ENCODE data around the gene SLC22A7. TPM values are rescaled to one million over a fixed set of nuclear protein-coding genes. Genes with fewer than 3 reads are reported as not detected.
A peak's percentile ranks its signal among the peaks of the same experiment; 100 is the strongest.

Gene SLC22A7
- total and polyA plus RNA-seq, 2 experiments from 2014 or later, result 0.31 TPM; not detected in 1

DNA sequence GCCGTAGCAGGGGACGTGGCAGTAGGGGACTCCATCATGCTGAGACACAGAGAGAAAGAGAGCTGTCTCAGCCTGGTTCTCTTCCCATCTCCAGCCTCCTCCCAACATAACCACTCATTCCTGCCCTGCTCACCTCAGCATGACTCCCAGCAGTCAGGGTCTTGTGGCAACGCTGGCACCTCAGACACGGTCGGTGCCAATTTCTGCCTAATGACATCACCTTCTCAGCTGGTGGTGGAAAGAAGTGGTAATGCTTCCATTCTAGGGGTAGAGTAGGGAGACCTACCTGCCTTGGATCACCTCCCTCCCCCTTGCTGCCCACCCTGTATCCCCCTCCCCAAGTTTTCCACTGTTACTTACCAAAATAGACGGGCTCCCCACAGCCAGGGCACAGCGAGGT, 8.0 kb downstream of the SLC22A7 start (continued):
- TF ChIP-seq, protein P1, sequence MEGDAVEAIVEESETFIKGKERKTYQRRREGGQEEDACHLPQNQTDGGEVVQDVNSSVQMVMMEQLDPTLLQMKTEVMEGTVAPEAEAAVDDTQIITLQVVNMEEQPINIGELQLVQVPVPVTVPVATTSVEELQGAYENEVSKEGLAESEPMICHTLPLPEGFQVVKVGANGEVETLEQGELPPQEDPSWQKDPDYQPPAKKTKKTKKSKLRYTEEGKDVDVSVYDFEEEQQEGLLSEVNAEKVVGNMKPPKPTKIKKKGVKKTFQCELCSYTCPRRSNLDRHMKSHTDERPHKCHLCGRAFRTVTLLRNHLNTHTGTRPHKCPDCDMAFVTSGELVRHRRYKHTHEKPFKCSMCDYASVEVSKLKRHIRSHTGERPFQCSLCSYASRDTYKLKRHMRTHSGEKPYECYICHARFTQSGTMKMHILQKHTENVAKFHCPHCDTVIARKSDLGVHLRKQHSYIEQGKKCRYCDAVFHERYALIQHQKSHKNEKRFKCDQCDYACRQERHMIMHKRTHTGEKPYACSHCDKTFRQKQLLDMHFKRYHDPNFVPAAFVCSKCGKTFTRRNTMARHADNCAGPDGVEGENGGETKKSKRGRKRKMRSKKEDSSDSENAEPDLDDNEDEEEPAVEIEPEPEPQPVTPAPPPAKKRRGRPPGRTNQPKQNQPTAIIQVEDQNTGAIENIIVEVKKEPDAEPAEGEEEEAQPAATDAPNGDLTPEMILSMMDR (conservative IDR thresholded peaks at IDR 0.05; ENCODE audit: low read depth in 2 of 2), result no peak
- TF ChIP-seq NANOG (IDR thresholded peaks at IDR 0.05; ENCODE audit: borderline replicate concordance) (no peak), ETS1 (IDR thresholded peaks at IDR 0.05) (no peak)

DNA sequence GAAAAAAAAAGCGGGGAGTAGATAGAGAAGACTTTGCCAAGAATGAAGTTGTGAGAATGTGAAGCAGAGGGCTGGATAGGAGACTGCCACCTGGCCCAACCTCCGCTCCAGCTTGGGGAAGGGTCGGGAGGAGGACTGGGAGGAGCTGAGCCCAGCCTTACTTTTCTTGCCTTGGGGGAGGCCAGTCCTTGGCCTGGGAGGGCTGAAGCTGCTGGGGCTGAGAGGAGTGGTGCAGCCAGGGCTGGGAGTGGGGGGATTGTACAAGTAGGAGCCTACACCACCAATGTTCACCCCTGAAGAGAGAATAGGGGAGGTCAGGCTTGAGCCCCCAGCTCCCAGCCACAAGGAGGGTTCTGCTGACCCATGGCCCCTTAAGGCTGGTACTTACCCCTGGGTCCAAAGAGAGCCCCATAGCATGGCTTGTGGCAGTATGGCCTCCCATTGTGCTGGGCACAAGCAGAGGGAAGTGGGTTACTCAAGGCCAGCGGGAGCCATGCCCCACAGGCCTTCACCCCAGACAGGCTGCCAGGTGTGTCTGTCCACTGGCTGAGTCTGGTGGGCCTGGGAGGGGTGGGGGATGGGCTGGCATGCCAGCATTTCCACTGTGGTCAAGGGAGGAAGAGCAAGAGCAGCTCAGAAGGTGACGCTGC, 9.5 kb downstream of the SLC22A7 start:
- H3K27me3 Mint-ChIP-seq (ENCODE audit: insufficient read depth, low read depth, poor library complexity), result peaks cover 5% of the 10 kb centered on the region
- peak; percentile 2; the same call in 2 of the 3 replicates for ATAC-seq
- H3K4me1 ChIP-seq (ENCODE audit: insufficient read depth), result peaks cover 21% of the 10 kb centered on the region; the same call in 1 of the 2 replicates
- H3K9me2 ChIP-seq (ENCODE audit: insufficient read depth), result no peaks in the 10 kb centered on the region
- H3K4me2 ChIP-seq, result peak overlapping the region; percentile 82
- H3K4me1 Mint-ChIP-seq, result peaks cover 23% of the 10 kb centered on the region
- no peak for DNase-seq (ENCODE audit: low spot score)
- H3K79me2 ChIP-seq (replicated peaks; ENCODE audit: insufficient read depth), result no peaks in the 10 kb centered on the region
- no peaks in the 10 kb centered on the region for H3K36me3 ChIP-seq (ENCODE audit: insufficient read depth)
- H3K9me3 Mint-ChIP-seq, result no peaks in the 10 kb centered on the region
- TF ChIP-seq JUNB (IDR thresholded peaks at IDR 0.05; ENCODE audit: unreplicated experiment) (no peak), EZH2phosphoT487 (IDR thresholded peaks at IDR 0.05; ENCODE audit: unreplicated experiment) (no peak), POLR2AphosphoS5 (IDR thresholded peaks at IDR 0.05; ENCODE audit: low read depth) (no peak), NANOG (IDR thresholded peaks at IDR 0.05; ENCODE audit: borderline replicate concordance) (no peak), ZNF114 (CRISPR knock-in tag; IDR thresholded peaks at IDR 0.05) (no peak)
- TF ChIP-seq, protein P2, sequence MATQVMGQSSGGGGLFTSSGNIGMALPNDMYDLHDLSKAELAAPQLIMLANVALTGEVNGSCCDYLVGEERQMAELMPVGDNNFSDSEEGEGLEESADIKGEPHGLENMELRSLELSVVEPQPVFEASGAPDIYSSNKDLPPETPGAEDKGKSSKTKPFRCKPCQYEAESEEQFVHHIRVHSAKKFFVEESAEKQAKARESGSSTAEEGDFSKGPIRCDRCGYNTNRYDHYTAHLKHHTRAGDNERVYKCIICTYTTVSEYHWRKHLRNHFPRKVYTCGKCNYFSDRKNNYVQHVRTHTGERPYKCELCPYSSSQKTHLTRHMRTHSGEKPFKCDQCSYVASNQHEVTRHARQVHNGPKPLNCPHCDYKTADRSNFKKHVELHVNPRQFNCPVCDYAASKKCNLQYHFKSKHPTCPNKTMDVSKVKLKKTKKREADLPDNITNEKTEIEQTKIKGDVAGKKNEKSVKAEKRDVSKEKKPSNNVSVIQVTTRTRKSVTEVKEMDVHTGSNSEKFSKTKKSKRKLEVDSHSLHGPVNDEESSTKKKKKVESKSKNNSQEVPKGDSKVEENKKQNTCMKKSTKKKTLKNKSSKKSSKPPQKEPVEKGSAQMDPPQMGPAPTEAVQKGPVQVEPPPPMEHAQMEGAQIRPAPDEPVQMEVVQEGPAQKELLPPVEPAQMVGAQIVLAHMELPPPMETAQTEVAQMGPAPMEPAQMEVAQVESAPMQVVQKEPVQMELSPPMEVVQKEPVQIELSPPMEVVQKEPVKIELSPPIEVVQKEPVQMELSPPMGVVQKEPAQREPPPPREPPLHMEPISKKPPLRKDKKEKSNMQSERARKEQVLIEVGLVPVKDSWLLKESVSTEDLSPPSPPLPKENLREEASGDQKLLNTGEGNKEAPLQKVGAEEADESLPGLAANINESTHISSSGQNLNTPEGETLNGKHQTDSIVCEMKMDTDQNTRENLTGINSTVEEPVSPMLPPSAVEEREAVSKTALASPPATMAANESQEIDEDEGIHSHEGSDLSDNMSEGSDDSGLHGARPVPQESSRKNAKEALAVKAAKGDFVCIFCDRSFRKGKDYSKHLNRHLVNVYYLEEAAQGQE (IDR thresholded peaks at IDR 0.05; ENCODE audit: unreplicated experiment), result no peak
- TF ChIP-seq, protein P1 (conservative IDR thresholded peaks at IDR 0.05; ENCODE audit: low read depth in 2 of 2), result no peak
- no peaks in the 10 kb centered on the region for H3K27me3 ChIP-seq (ENCODE audit: insufficient read depth)
- H3F3A ChIP-seq (replicated peaks; ENCODE audit: low read depth), result no peaks in the 10 kb centered on the region
- no peak overlapping the region for H3K27ac Mint-ChIP-seq
- H3K4me3 ChIP-seq, result peak overlapping the region; percentile 78
- H4K20me1 ChIP-seq (replicated peaks; ENCODE audit: insufficient read depth), result no peaks in the 10 kb centered on the region
- H3K27ac ChIP-seq (ENCODE audit: low read depth), result no peak overlapping the region
- H3K4me3 Mint-ChIP-seq, result peak overlapping the region; percentile 82
- peaks cover 11% of the 10 kb centered on the region; the same call in 1 of the 3 replicates for H3K36me3 Mint-ChIP-seq (ENCODE audit: low read depth)
- H2AFZ ChIP-seq, result peak overlapping the region; percentile 96; the same call in 1 of the 2 replicates
